ENCODE measurements around the gene PDYN. TPM values are rescaled to one million over a fixed set of nuclear protein-coding genes. Genes with fewer than 3 reads are reported as not detected.
A peak's percentile ranks its signal among the peaks of the same experiment; 100 is the strongest.

PDYN gene
- polyA plus RNA-seq, 1 donor: 0.10 TPM

- WGBS (ENCODE audit: insufficient coverage, low lambda C conversion rate): 83% methylated on average over 2 of the region's 6 CpGs
- Histone ChIP-seq H3K4me1 (ENCODE audit: control insufficient read depth, insufficient read depth, low read length) (peaks cover 32% of the 10 kb centered on the region), H3K9me3 (ENCODE audit: control insufficient read depth, low read depth, low read length) (no peaks in the 10 kb centered on the region), H3K4me3 (ENCODE audit: low read length) (no peak overlapping the region), H3K27ac (ENCODE audit: low read length) (peak overlapping the region; percentile 55), H3K36me3 (ENCODE audit: control insufficient read depth, insufficient read depth, low read length) (no peaks in the 10 kb centered on the region), H3K27me3 (ENCODE audit: control insufficient read depth, insufficient read depth, low read length) (peaks cover 16% of the 10 kb centered on the region)
- no peak for DNase-seq
Measured at GRCh38 chr20:1944345-1945091, 49.3 kb downstream of the PDYN start.

DNA sequence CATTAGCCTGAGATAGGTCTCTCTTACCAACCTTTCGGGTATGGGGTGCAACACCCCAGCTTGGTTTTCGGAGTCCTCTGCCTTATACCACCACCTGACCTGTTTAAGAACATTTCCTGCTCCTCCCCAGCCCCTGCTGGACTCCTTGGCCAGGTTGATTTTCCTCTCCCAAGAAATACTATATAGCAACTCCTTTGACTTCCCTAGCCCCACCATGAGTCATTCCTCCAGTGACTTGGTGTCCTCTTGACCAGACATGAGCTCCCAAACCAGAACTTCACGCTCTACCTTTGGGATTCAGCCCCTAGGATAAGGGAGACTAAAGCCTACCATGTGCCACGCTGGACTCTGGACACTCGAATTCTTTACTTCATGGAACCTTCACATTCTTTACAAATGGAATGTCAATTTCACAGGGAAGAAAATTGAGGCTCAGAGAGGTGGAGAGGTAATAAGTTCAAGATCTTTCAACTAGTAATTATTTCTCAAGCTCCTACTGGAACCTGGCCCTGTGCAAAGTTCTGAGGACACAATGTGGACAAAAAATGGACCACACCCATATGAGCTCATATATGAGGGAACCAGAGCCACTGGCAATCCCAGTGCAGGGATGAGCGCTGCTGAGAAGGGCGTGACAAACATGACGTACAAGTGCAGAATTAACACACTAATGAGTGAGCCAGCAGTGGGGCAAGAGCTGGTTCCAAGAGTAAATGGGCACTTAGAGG is 50.4 kb downstream of the PDYN start:
- Histone ChIP-seq H3K4me3 (ENCODE audit: low read length) (no peak overlapping the region), H3K27me3 (ENCODE audit: control insufficient read depth, insufficient read depth, low read length) (peaks cover 16% of the 10 kb centered on the region), H3K9me3 (ENCODE audit: control insufficient read depth, low read depth, low read length) (no peaks in the 10 kb centered on the region), H3K36me3 (ENCODE audit: control insufficient read depth, insufficient read depth, low read length) (peaks cover 9% of the 10 kb centered on the region), H3K4me1 (ENCODE audit: control insufficient read depth, insufficient read depth, low read length) (peaks cover 32% of the 10 kb centered on the region), H3K27ac (ENCODE audit: low read length) (peak overlapping the region; percentile 55)
- DNase-seq: peak; percentile 80
- WGBS (ENCODE audit: insufficient coverage, low lambda C conversion rate): 83% methylated on average over 1 of the region's 8 CpGs

DNA sequence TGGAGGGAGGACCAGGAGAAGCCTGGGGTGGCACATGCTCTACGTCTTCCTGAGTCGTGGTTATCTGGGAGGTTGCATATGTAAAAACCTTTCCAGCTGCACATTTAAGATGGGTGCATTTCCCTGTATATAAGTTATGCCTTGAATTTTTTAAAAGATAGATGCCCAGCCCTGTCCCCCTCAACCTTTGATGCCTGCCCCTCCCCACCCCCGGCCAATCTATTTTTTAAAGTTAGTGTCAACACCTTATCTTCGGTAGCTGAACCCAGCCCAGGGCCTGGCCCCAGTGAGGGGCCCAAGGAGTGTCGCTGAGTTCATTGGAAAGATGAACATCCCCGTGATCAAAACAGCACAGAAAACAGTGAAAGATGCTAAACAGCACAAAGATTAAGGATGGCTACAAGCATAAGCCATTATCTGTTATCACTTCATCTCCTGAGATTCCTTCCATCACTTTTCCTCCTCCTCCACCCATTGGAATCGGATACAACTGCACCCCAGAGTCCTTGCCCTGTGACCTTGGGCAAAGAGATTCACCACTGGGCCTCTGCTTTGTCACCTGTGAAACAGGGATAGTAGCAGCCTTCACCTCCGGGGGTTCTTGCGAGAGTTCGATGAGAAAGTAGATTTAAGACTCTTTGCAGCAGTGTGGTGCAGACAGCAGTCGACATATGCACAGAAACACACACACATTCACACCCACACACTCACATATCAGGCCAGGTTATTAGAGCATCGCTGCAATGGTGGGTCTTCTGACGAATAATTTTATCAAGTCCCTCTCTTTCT is 51.2 kb downstream of the PDYN start:
- peaks cover 32% of the 10 kb centered on the region for H3K4me1 ChIP-seq (ENCODE audit: control insufficient read depth, insufficient read depth, low read length)
- peaks cover 15% of the 10 kb centered on the region for H3K36me3 ChIP-seq (ENCODE audit: control insufficient read depth, insufficient read depth, low read length)
- H3K4me3 ChIP-seq (ENCODE audit: low read length): no peak overlapping the region
- H3K9me3 ChIP-seq (ENCODE audit: control insufficient read depth, low read depth, low read length): no peaks in the 10 kb centered on the region
- H3K27ac ChIP-seq (ENCODE audit: low read length): no peak overlapping the region
- H3K27me3 ChIP-seq (ENCODE audit: control insufficient read depth, insufficient read depth, low read length): peaks cover 15% of the 10 kb centered on the region
- DNase-seq: no peak
- 100% methylated on average over 1 of the region's 13 CpGs for WGBS (ENCODE audit: insufficient coverage, low lambda C conversion rate)

GRCh38 chr20:1942061-1942460 is 51.8 kb downstream of the PDYN start:
- no CpG with 5 or more reads among the region's 7 CpGs for WGBS (ENCODE audit: insufficient coverage, low lambda C conversion rate)
- H3K4me3 ChIP-seq (ENCODE audit: low read length): no peak overlapping the region
- H3K27me3 ChIP-seq (ENCODE audit: control insufficient read depth, insufficient read depth, low read length): peaks cover 9% of the 10 kb centered on the region

DNA sequence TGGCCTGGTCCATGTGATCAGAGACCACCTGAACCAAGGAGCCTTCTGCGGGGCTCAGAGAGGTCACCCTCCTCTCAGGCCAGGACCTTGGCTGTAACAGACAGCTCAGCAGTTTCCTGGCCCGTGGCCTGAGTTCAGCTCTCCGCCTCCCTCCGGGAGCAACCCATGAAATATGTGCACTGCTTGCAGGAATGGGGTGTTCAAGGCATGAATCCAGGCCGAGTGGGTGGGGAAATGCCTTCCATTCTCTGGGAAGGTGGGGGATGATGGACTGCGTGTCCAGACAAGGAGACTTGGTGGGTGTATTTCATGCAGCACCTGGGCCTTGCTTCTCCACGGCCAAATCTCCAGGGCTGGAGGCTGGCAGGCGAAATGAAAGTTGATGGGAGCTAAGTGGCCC is 52.6 kb downstream of the PDYN start:
- Histone ChIP-seq H3K4me1 (ENCODE audit: control insufficient read depth, insufficient read depth, low read length) (peaks cover 30% of the 10 kb centered on the region), H3K9me3 (ENCODE audit: control insufficient read depth, low read depth, low read length) (no peaks in the 10 kb centered on the region), H3K27ac (ENCODE audit: low read length) (no peak overlapping the region), H3K27me3 (ENCODE audit: control insufficient read depth, insufficient read depth, low read length) (peaks cover 3% of the 10 kb centered on the region), H3K36me3 (ENCODE audit: control insufficient read depth, insufficient read depth, low read length) (peaks cover 21% of the 10 kb centered on the region), H3K4me3 (ENCODE audit: low read length) (no peak overlapping the region)
- no peak for DNase-seq
- WGBS (ENCODE audit: insufficient coverage, low lambda C conversion rate): no CpG with 5 or more reads among the region's 8 CpGs

More at GRCh38 chr20:1942061-1942460, 51.8 kb downstream of the PDYN start:
- Histone ChIP-seq H3K27ac (ENCODE audit: low read length) (no peak overlapping the region), H3K36me3 (ENCODE audit: control insufficient read depth, insufficient read depth, low read length) (peaks cover 19% of the 10 kb centered on the region), H3K4me1 (ENCODE audit: control insufficient read depth, insufficient read depth, low read length) (peaks cover 31% of the 10 kb centered on the region), H3K9me3 (ENCODE audit: control insufficient read depth, low read depth, low read length) (no peaks in the 10 kb centered on the region)
- DNase-seq: no peak

- peaks cover 21% of the 10 kb centered on the region for H3K36me3 ChIP-seq (ENCODE audit: control insufficient read depth, insufficient read depth, low read length)
- H3K27me3 ChIP-seq (ENCODE audit: control insufficient read depth, insufficient read depth, low read length): no peaks in the 10 kb centered on the region
- no peaks in the 10 kb centered on the region for H3K9me3 ChIP-seq (ENCODE audit: control insufficient read depth, low read depth, low read length)
- H3K4me3 ChIP-seq (ENCODE audit: low read length): no peak overlapping the region
- H3K27ac ChIP-seq (ENCODE audit: low read length): no peak overlapping the region
- no peak for DNase-seq
- H3K4me1 ChIP-seq (ENCODE audit: control insufficient read depth, insufficient read depth, low read length): peaks cover 33% of the 10 kb centered on the region
- 80% methylated on average over 1 of the region's 5 CpGs for whole genome bisulfite sequencing (ENCODE audit: insufficient coverage, low lambda C conversion rate)
Measured at GRCh38 chr20:1940581-1940980, 53.3 kb downstream of the PDYN start.

DNA sequence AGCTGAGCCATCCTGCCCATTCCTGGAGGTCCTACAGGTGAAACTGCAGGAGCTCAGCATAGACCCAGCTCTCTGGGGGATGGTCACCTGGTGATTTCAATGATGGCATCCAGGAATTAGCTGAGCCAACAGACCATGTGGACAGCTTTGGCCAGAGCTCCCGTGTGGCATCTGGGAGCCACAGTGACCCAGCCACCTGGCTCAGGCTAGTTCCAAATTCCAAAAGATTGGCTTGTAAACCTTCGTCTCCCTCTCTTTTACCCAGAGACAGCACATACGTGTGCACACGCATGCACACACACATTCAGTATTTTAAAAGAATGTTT is 54.6 kb downstream of the PDYN start:
- no peak for DNase-seq
- no peaks in the 10 kb centered on the region for H3K27me3 ChIP-seq (ENCODE audit: control insufficient read depth, insufficient read depth, low read length)
- H3K36me3 ChIP-seq (ENCODE audit: control insufficient read depth, insufficient read depth, low read length): peaks cover 23% of the 10 kb centered on the region
- 89% methylated on average over 3 of the region's 4 CpGs for WGBS (ENCODE audit: insufficient coverage, low lambda C conversion rate)
- H3K27ac ChIP-seq (ENCODE audit: low read length): no peak overlapping the region
- H3K9me3 ChIP-seq (ENCODE audit: control insufficient read depth, low read depth, low read length): no peaks in the 10 kb centered on the region
- no peak overlapping the region for H3K4me3 ChIP-seq (ENCODE audit: low read length)
- H3K4me1 ChIP-seq (ENCODE audit: control insufficient read depth, insufficient read depth, low read length): peaks cover 32% of the 10 kb centered on the region

GRCh38 chr20:1938464-1939269 is 55.2 kb downstream of the PDYN start:
- H3K36me3 ChIP-seq (ENCODE audit: control insufficient read depth, insufficient read depth, low read length): peaks cover 23% of the 10 kb centered on the region
- no peak overlapping the region for H3K4me3 ChIP-seq (ENCODE audit: low read length)
- peaks cover 27% of the 10 kb centered on the region for H3K4me1 ChIP-seq (ENCODE audit: control insufficient read depth, insufficient read depth, low read length)
- H3K9me3 ChIP-seq (ENCODE audit: control insufficient read depth, low read depth, low read length): no peaks in the 10 kb centered on the region
- H3K27ac ChIP-seq (ENCODE audit: low read length): no peak overlapping the region
- H3K27me3 ChIP-seq (ENCODE audit: control insufficient read depth, insufficient read depth, low read length): no peaks in the 10 kb centered on the region
- no CpG with 5 or more reads among the region's 14 CpGs for WGBS (ENCODE audit: insufficient coverage, low lambda C conversion rate)
- no peak for DNase-seq

GRCh38 chr20:1937316-1937976 is 56.4 kb downstream of the PDYN start:
- Histone ChIP-seq H3K9me3 (ENCODE audit: control insufficient read depth, low read depth, low read length) (no peaks in the 10 kb centered on the region), H3K36me3 (ENCODE audit: control insufficient read depth, insufficient read depth, low read length) (peaks cover 23% of the 10 kb centered on the region), H3K4me3 (ENCODE audit: low read length) (no peak overlapping the region), H3K27ac (ENCODE audit: low read length) (no peak overlapping the region), H3K27me3 (ENCODE audit: control insufficient read depth, insufficient read depth, low read length) (no peaks in the 10 kb centered on the region), H3K4me1 (ENCODE audit: control insufficient read depth, insufficient read depth, low read length) (peaks cover 15% of the 10 kb centered on the region)
- no peak for DNase-seq
- no CpG with 5 or more reads among the region's 25 CpGs for WGBS (ENCODE audit: insufficient coverage, low lambda C conversion rate)

All from large intestine (tissue), 3 donors.